MCF 10A (cell line): ENCODE results near the gene NFASC. TPM values are rescaled to one million over a fixed set of nuclear protein-coding genes. Genes with fewer than 3 reads are reported as not detected.

ENCODE experiments used
- BruUV-seq: library from RNA; stranded (reverse); fragments of 400-500 nt; replicated peaks from 2 replicates; lab custom pipeline; 2021; lab: Mats Ljungman, UMichigan
- CTCF ChIA-PET: fragments of 300-600 bp; sonication (Branson Sonifier 250); formaldehyde crosslinking; extraction: SDS; loops from one replicate; lab custom pipeline; 2021; ENCODE audit warnings: antibody characterized with exemption, inconsistent platforms; lab: Yijun Ruan, JAX
- POLR2A ChIA-PET: fragments of 300-600, 350-650 bp; sonication (Branson Sonifier 250); formaldehyde crosslinking; extraction: SDS; loops from one replicate; lab custom pipeline; 2020; ENCODE audit warnings: antibody characterized with exemption, inconsistent platforms; lab: Yijun Ruan, JAX
- DNase-seq: peaks from one replicate; pipeline ENCODE4 v3.0.0-alpha.2; 2018; ENCODE audit not compliant: unreplicated experiment
- H3K27ac Mint-ChIP-seq: one replicate; pipeline ENCODE4 v1.8.0; 2022; ENCODE audit warnings: mild to moderate bottlenecking, low read depth, mixed read lengths; ENCODE audit not compliant: unreplicated experiment
- H3K27me3 Mint-ChIP-seq: one replicate; pipeline ENCODE4 v1.8.0; 2022; ENCODE audit warnings: mixed read lengths; ENCODE audit not compliant: insufficient read depth, unreplicated experiment
- H3K36me3 Mint-ChIP-seq: one replicate; pipeline ENCODE4 v1.8.0; 2022; ENCODE audit warnings: mild to moderate bottlenecking, moderate library complexity, mixed read lengths; ENCODE audit not compliant: insufficient read depth, unreplicated experiment
- H3K4me1 Mint-ChIP-seq: one replicate; pipeline ENCODE4 v1.8.0; 2022; ENCODE audit warnings: mixed read lengths; ENCODE audit not compliant: insufficient read depth, unreplicated experiment
- H3K4me3 Mint-ChIP-seq: one replicate; pipeline ENCODE4 v1.8.0; 2022; ENCODE audit warnings: mild to moderate bottlenecking, moderate library complexity, mixed read lengths; ENCODE audit not compliant: unreplicated experiment
- H3K9me3 Mint-ChIP-seq: one replicate; pipeline ENCODE4 v1.8.0; 2022; ENCODE audit warnings: mixed read lengths; ENCODE audit not compliant: unreplicated experiment
- intact Hi-C: fragments of 100-400 bp; cut with micrococcal nuclease; formaldehyde crosslinking; loops from 2 replicates; pipeline ENCODE4 v1.14.1; 2022
- total RNA-seq: library from RNA; stranded (reverse); gene quantifications from 2 replicates; pipeline ENCODE4 v1.2.3, GENCODE V29; 2022
- TF ChIP-seq, protein P1 (sequence below): fragments of 200-600 bp; IDR thresholded peaks from one replicate; pipeline ENCODE4 v1.8.0; 2022; ENCODE audit warnings: antibody characterized with exemption, mild to moderate bottlenecking; ENCODE audit not compliant: unreplicated experiment

The NFASC gene
- total RNA-seq, 1 experiment from 2014 or later = 0.98 TPM

DNA sequence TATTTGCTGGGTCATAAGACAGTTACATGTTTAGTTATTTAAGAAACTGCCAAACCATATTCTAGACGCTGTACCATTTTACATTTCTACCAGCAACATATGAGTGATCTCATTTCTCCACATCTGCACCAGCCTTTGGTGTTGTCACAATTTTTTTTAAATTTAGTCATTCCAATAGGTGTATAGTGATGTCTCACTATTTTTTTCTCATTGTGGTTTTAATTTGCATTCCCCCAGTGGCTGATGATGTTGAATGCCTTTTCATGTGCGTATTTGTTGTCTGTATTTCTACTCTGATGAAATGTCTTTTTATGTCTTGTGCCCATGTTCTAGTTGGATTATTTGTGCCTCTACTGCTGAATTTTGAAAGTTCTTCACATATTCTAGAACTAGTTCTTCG lies 38.4 kb downstream of the NFASC start:
- Mint-ChIP-seq H3K36me3 (no peaks in the 10 kb centered on the region), H3K27ac (no peak overlapping the region), H3K4me1 (no peaks in the 10 kb centered on the region), H3K9me3 (no peaks in the 10 kb centered on the region), H3K4me3 (no peak overlapping the region), H3K27me3 (peaks cover 61% of the 10 kb centered on the region)
- DNase-seq = no peak
- no TSS peak for BruUV-seq
- ChIA-PET CTCF (interaction anchor here (0.9 to 1.1 kb wide), 2 partner anchors 67 to 129 kb away, joined by 3 read pairs; no protein-coding TSS in a partner anchor), POLR2A (interaction anchor here (1.1 kb wide), 1 partner anchor 11 kb away, joined by 5 read pairs; no protein-coding TSS in a partner anchor)
- TF ChIP-seq, protein P1, sequence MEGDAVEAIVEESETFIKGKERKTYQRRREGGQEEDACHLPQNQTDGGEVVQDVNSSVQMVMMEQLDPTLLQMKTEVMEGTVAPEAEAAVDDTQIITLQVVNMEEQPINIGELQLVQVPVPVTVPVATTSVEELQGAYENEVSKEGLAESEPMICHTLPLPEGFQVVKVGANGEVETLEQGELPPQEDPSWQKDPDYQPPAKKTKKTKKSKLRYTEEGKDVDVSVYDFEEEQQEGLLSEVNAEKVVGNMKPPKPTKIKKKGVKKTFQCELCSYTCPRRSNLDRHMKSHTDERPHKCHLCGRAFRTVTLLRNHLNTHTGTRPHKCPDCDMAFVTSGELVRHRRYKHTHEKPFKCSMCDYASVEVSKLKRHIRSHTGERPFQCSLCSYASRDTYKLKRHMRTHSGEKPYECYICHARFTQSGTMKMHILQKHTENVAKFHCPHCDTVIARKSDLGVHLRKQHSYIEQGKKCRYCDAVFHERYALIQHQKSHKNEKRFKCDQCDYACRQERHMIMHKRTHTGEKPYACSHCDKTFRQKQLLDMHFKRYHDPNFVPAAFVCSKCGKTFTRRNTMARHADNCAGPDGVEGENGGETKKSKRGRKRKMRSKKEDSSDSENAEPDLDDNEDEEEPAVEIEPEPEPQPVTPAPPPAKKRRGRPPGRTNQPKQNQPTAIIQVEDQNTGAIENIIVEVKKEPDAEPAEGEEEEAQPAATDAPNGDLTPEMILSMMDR = no peak
- intact Hi-C loops = no loop called here

DNA sequence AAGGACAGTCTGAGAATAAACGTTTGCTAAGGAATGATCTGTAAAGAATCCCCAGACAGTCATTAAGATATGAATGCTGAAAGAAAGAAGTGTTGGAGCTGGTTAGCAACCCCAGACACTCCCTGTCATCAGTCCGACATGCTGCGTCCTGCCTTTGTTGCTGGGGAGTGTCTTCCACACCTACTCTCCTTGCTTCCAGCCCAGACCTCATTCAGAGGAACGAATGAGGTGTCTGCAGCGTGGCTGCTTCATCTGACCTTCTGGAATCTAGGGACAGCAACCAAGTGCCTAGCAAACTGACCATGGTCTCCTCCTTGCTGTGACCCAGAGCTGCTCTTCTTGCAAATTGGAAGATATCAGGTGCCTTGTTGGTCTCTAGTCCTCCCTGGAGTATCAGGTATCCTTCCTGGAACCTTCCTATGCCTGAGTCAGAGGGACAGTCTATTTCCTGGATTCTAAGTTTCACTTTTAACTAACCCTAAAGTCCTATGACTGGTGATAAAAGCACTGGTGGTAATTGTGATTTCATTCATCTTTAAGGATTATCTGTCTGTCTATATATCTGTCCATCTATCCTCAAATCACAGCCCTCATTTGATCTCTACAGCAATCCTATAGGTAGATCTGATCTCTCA lies 45.3 kb downstream of the NFASC start:
- TF ChIP-seq, protein P1 = no peak
- POLR2A ChIA-PET = interaction anchor here (0.5 to 1.7 kb wide), 6 partner anchors 8 to 569 kb away, joined by 3 to 7 read pairs (median 5); partner anchors contain the start of gene RBBP5
- H3K9me3 Mint-ChIP-seq = peaks cover 7% of the 10 kb centered on the region
- peak; percentile 77 for DNase-seq
- H3K36me3 Mint-ChIP-seq = no peaks in the 10 kb centered on the region
- BruUV-seq = no TSS peak
- intact Hi-C loops = no loop called here
- H3K4me3 Mint-ChIP-seq = peak overlapping the region; percentile 32
- H3K27me3 Mint-ChIP-seq = no peaks in the 10 kb centered on the region
- H3K27ac Mint-ChIP-seq = peak overlapping the region; percentile 7
- CTCF ChIA-PET = interaction anchor here (1.0 to 1.9 kb wide), 2 partner anchors 37 to 109 kb away, joined by 4 to 7 read pairs; no protein-coding TSS in a partner anchor
- H3K4me1 Mint-ChIP-seq = peaks cover 13% of the 10 kb centered on the region

DNA sequence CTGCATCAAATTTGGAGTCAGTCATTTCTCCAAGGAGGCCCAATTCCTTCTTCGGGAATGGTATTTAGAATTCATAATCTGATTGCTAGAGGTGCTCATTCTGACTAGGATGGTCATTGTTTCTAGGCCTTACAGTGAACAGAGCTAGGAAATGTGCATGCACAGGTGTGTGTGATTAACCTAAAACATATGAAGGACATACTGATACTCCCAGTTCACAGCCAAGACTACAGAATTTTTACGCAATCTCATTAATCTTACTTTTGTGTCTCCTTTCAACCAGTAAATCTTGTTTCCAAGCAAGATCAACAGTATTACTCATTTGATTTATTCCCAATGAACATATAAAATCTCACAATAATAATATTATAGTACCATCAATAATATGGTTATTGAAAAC lies 47.1 kb downstream of the NFASC start:
- peaks cover 13% of the 10 kb centered on the region for H3K4me1 Mint-ChIP-seq
- H3K27me3 Mint-ChIP-seq = no peaks in the 10 kb centered on the region
- no TSS peak for BruUV-seq
- H3K36me3 Mint-ChIP-seq = no peaks in the 10 kb centered on the region
- no peak for DNase-seq
- TF ChIP-seq, protein P1 = no peak
- no peak overlapping the region for H3K27ac Mint-ChIP-seq
- intact Hi-C loops = no loop called here
- POLR2A ChIA-PET = interaction anchor here (1.1 kb wide), 1 partner anchor 7 kb away, joined by 4 read pairs; no protein-coding TSS in a partner anchor
- H3K9me3 Mint-ChIP-seq = peaks cover 7% of the 10 kb centered on the region
- H3K4me3 Mint-ChIP-seq = no peak overlapping the region
- CTCF ChIA-PET = interaction anchor here (0.5 to 1.1 kb wide), 2 partner anchors 33 to 71 kb away, joined by 3 to 4 read pairs; no protein-coding TSS in a partner anchor

DNA sequence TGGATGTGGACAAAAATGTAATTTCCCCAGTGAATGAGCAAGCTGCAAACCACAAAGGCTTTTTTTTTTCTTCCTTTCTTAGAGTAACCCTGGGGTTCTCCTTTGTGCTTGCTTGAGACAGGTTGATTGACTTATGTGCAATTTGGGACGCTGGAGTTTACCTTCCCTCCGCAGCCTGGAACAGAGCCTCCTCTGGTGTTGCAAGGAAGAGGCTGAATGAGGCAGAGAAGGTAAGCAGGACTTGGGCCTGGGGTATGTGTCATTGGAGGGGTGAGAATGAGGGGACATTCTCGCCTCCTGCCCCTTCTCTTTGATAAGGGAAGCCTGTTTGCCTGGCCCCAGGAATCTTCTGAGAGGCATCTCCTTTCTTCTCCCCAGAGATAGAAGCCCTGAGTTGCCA lies 49.8 kb downstream of the NFASC start:
- no peak for DNase-seq
- CTCF ChIA-PET = interaction anchor here (0.6 to 0.9 kb wide), 6 partner anchors 8 to 378 kb away, joined by 3 to 5 read pairs (median 3); no protein-coding TSS in a partner anchor
- POLR2A ChIA-PET = no interaction called here
- Mint-ChIP-seq H3K9me3 (peaks cover 7% of the 10 kb centered on the region), H3K27me3 (no peaks in the 10 kb centered on the region), H3K4me3 (no peak overlapping the region), H3K27ac (no peak overlapping the region), H3K36me3 (peaks cover 5% of the 10 kb centered on the region), H3K4me1 (peaks cover 17% of the 10 kb centered on the region)
- BruUV-seq = no TSS peak
- intact Hi-C loops = no loop called here
- TF ChIP-seq, protein P1 = no peak
